Measurements from ENCODE around the gene CD93.

Gene CD93

GRCh38 chr20:23031346-23031745, 54.8 kb downstream of the CD93 start:
- DNase-seq: no peak
